IgD-negative memory B cell (primary cell): ENCODE data around the gene APLP2. TPM values are rescaled to one million over a fixed set of nuclear protein-coding genes. Genes with fewer than 3 reads are reported as not detected.
"Not testable (repeated sequence)": the region's sequence is repeated elsewhere in the genome, so short reads cannot be mapped to it uniquely, and the experiment has no call there.

Experiments
- H3K27ac Mint-ChIP-seq, 3 donors: one replicate each; pipeline ENCODE4 v1.8.0; 2020 to 2022; ENCODE audit warnings: mild to moderate bottlenecking in 3 of 3, mixed read lengths in 3 of 3, moderate library complexity in 1 of 3
- H3K27me3 Mint-ChIP-seq: one replicate; pipeline ENCODE4 v1.8.0; 2021; ENCODE audit warnings: mixed read lengths
- H3K36me3 Mint-ChIP-seq: one replicate; pipeline ENCODE4 v1.8.0; 2020; ENCODE audit warnings: mild to moderate bottlenecking, mixed read lengths
- H3K4me1 Mint-ChIP-seq, 3 donors: one replicate each; pipeline ENCODE4 v1.8.0; 2020 to 2022; ENCODE audit warnings: mixed read lengths in 3 of 3, mild to moderate bottlenecking in 1 of 3
- H3K4me3 Mint-ChIP-seq, 4 donors: one replicate each; pipeline ENCODE4 v1.8.0; 2020 to 2022; ENCODE audit warnings: mild to moderate bottlenecking in 4 of 4, mixed read lengths in 4 of 4, moderate library complexity in 3 of 4
- H3K9me3 Mint-ChIP-seq, 3 donors: one replicate each; pipeline ENCODE4 v1.8.0; 2020 to 2021; ENCODE audit warnings: mixed read lengths in 3 of 3, mild to moderate bottlenecking in 1 of 3
- polyA plus RNA-seq: library from polyadenylated mRNA; unstranded; fragments of 300-500 nt; fragmentation: Illumina TruSeq; gene quantifications from one replicate; pipeline ENCODE4 v1.2.3, GENCODE V29; 2021

APLP2 gene
- 36.3 TPM for polyA plus RNA-seq

GRCh38 chr11:130069659-130070108 lies at the start of gene APLP2:
TSS of gene APLP2 (plus strand) at chr11:130069894. CDS start at chr11:130069978, 84 bp downstream.
- Mint-ChIP-seq H3K36me3 (no peaks in the 10 kb centered on the region), H3K27ac (peak within 1 kb of the TSS; percentile 91 to 98 (median 92)), H3K9me3 (no peaks in the 10 kb centered on the region), H3K4me1 (peaks cover 10 to 27% (median 13%) of the 10 kb centered on the region in 3 donors), H3K4me3 (peak within 1 kb of the TSS; percentile 92 to 99 (median 98)), H3K27me3 (peaks cover 18% of the 10 kb centered on the region)

DNA sequence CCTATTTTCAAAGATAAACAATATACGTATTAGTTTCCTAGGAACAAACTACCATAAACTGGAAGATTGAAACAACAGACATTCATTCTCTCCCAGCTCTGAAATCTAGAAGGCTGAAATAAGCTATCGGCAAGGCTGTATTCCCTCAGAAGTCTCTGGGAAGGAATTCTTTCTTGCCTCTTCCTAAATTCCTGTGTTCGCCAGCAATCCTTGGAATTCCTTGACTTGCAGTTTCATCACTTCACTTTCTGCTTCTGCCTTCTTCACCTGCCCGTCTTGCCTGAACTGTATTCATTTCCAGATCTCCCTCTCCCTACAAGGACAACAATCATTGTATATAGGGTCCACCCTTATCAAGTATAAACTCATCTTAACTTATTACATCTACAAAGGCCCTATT lies 49.4 kb upstream of the APLP2 start:
- H3K9me3 Mint-ChIP-seq: peaks cover 0 to 8% (median 6%) of the 10 kb centered on the region in 3 donors
- no peak overlapping the region for H3K4me3 Mint-ChIP-seq
- H3K36me3 Mint-ChIP-seq: no peaks in the 10 kb centered on the region
- no peak overlapping the region for H3K27ac Mint-ChIP-seq
- H3K27me3 Mint-ChIP-seq: peaks cover 39% of the 10 kb centered on the region
- peaks cover 7 to 9% (median 8%) of the 10 kb centered on the region in 3 donors for H3K4me1 Mint-ChIP-seq

DNA sequence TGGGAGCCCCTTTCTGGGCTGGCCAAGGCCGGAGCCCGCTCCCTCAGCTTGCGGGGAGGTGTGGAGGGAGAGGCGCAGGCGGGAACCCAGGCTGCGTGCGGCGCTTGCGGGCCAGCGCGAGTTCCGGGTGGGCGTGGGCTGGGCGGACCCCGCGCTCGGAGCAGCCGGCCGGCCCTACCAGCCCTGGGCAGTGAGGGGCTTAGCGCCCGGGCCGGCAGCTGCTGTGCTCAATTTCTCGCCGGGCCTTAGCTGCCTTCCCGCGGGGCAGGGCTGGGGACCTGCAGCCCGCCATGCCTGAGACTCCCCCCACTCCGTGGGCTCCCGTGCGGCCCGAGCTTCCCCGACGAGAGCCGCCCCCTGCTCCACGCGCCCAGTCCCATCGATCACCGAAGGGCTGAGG lies 48.1 kb upstream of the APLP2 start:
- not testable (repeated sequence) for H3K4me3 Mint-ChIP-seq, H3K9me3 Mint-ChIP-seq, H3K27ac Mint-ChIP-seq, H3K36me3 Mint-ChIP-seq, H3K4me1 Mint-ChIP-seq
- peaks cover 39% of the 10 kb centered on the region for H3K27me3 Mint-ChIP-seq

- H3K36me3 Mint-ChIP-seq: no peaks in the 10 kb centered on the region
- H3K4me1 Mint-ChIP-seq: peaks cover 7 to 9% (median 8%) of the 10 kb centered on the region in 3 donors
- H3K27ac Mint-ChIP-seq: no peak overlapping the region
- peak overlapping the region in 1 of 4 donors; percentile 46 for H3K4me3 Mint-ChIP-seq
- no peaks in the 10 kb centered on the region for H3K9me3 Mint-ChIP-seq
- H3K27me3 Mint-ChIP-seq: peaks cover 41% of the 10 kb centered on the region
Measured at GRCh38 chr11:130022799-130023198, 46.9 kb upstream of the APLP2 start.

DNA sequence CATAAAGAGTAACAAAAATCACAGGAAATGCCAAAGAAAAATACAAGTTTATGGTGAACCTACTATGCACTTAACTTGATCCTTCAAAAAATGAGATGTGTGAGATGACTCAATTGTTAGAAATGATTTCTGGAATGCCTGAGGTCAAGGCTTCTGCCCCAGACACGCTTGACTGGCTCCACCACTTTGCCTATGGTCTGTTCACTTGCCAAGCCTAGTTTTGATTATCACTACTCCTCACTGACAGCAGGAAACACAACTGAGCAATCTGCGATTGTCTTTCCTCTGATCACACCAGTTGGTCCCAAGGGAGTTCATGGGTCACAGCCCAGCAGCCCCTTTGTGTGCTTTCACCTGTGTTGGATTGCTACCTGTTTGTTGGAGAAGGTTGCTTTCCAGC lies 46.5 kb upstream of the APLP2 start:
- Mint-ChIP-seq H3K27ac (no peak overlapping the region), H3K27me3 (peaks cover 41% of the 10 kb centered on the region), H3K4me3 (peak overlapping the region in 1 of 4 donors; percentile 35), H3K9me3 (no peaks in the 10 kb centered on the region), H3K4me1 (peaks cover 7 to 9% (median 8%) of the 10 kb centered on the region in 3 donors), H3K36me3 (no peaks in the 10 kb centered on the region)

GRCh38 chr11:130024361-130024760 lies 45.3 kb upstream of the APLP2 start:
- Mint-ChIP-seq H3K4me3 (no peak overlapping the region), H3K27ac (no peak overlapping the region), H3K27me3 (peaks cover 41% of the 10 kb centered on the region), H3K9me3 (no peaks in the 10 kb centered on the region), H3K4me1 (peaks cover 7 to 9% (median 8%) of the 10 kb centered on the region in 3 donors), H3K36me3 (peaks cover 5% of the 10 kb centered on the region)

GRCh38 chr11:130025371-130025770 lies 44.3 kb upstream of the APLP2 start:
- Mint-ChIP-seq H3K9me3 (no peaks in the 10 kb centered on the region), H3K4me1 (peaks cover 6 to 9% (median 7%) of the 10 kb centered on the region in 3 donors), H3K27ac (no peak overlapping the region), H3K36me3 (peaks cover 5% of the 10 kb centered on the region), H3K27me3 (peaks cover 40% of the 10 kb centered on the region), H3K4me3 (no peak overlapping the region)

- Mint-ChIP-seq H3K4me3 (no peak overlapping the region), H3K36me3 (peaks cover 5% of the 10 kb centered on the region), H3K27me3 (peaks cover 40% of the 10 kb centered on the region), H3K4me1 (no peaks in the 10 kb centered on the region), H3K9me3 (no peaks in the 10 kb centered on the region), H3K27ac (no peak overlapping the region)
Measured at GRCh38 chr11:130029137-130029536, 40.6 kb upstream of the APLP2 start.

DNA sequence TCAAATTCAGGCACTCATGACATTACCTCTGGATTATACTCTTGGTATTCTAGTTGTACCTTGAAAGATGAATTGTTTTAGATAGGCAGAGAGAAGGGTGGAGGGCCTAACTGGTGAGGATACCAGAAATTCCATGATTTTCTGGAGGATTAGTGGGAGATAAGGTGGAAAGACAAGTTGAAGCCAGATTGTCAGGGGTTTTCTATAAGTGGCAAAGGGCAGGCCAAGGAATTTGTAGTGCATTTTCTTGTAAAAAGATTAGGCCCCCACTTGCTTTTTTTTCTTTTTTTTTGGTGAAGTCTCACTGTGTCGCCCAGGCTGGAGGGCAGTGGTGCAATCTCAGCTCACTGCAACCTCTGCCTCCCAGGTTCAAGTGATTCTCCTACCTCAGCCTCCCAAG lies 38.6 kb upstream of the APLP2 start:
- no peaks in the 10 kb centered on the region for H3K9me3 Mint-ChIP-seq
- no peak overlapping the region for H3K27ac Mint-ChIP-seq
- H3K27me3 Mint-ChIP-seq: peaks cover 45% of the 10 kb centered on the region
- no peak overlapping the region for H3K4me3 Mint-ChIP-seq
- H3K36me3 Mint-ChIP-seq: peaks cover 5% of the 10 kb centered on the region
- H3K4me1 Mint-ChIP-seq: no peaks in the 10 kb centered on the region

DNA sequence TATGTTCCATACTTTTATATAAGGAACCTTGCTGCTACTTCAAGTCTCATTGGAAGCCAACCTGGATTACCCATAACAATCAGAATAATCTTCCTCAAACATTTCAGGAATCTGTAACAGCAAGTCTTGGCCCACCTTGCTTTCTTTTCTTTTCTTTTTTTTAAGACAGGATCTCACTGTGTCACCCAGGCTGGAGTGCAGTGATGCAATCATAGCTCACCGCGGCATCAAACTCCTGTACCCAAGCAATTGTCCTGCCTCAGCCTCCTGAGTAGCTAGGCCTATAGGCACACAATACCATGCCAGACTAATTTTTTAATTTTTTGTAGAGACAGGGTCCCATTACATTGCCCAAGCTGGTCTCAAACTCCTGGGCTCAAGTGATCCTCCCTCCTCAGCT lies 37.7 kb upstream of the APLP2 start:
- peaks cover 5% of the 10 kb centered on the region for H3K36me3 Mint-ChIP-seq
- H3K27me3 Mint-ChIP-seq: peaks cover 42% of the 10 kb centered on the region
- H3K4me3 Mint-ChIP-seq: no peak overlapping the region
- H3K4me1 Mint-ChIP-seq: no peaks in the 10 kb centered on the region
- no peaks in the 10 kb centered on the region for H3K9me3 Mint-ChIP-seq
- no peak overlapping the region for H3K27ac Mint-ChIP-seq

DNA sequence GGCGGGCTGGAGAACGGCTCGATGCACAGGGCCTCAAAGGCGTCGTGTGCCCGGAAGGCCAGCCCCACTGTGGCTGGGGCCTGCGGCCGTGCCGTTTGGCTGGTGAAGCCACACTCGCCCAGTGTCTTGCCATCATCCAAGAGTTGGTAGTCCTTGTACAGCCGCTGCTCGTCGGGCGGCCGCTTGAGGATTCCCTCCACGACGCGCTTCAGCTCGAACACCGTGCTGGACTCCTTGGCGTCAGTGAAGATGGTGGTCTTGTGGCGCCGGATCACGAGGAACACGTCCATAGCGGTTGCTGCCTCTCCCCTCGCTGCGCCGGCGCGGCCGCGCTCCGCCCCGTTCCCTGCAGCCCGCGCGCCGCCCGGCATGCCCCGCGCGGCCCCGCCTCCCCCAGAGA lies 36.8 kb upstream of the APLP2 start:
- H3K4me1 Mint-ChIP-seq: no peaks in the 10 kb centered on the region
- H3K9me3 Mint-ChIP-seq: no peaks in the 10 kb centered on the region
- H3K27ac Mint-ChIP-seq: no peak overlapping the region
- H3K4me3 Mint-ChIP-seq: no peak overlapping the region
- peaks cover 5% of the 10 kb centered on the region for H3K36me3 Mint-ChIP-seq
- peaks cover 47% of the 10 kb centered on the region for H3K27me3 Mint-ChIP-seq

- Mint-ChIP-seq H3K27me3 (peaks cover 49% of the 10 kb centered on the region), H3K4me3 (no peak overlapping the region), H3K36me3 (peaks cover 1% of the 10 kb centered on the region), H3K27ac (no peak overlapping the region), H3K9me3 (no peaks in the 10 kb centered on the region), H3K4me1 (no peaks in the 10 kb centered on the region)
Measured at GRCh38 chr11:130034236-130034635, 35.5 kb upstream of the APLP2 start.

GRCh38 chr11:130037058-130037457 lies 32.6 kb upstream of the APLP2 start:
- no peak overlapping the region for H3K4me3 Mint-ChIP-seq
- H3K27me3 Mint-ChIP-seq: peaks cover 38% of the 10 kb centered on the region
- H3K27ac Mint-ChIP-seq: no peak overlapping the region
- peaks cover 0 to under 1% (median under 1%) of the 10 kb centered on the region in 3 donors for H3K4me1 Mint-ChIP-seq
- H3K36me3 Mint-ChIP-seq: no peaks in the 10 kb centered on the region
- no peaks in the 10 kb centered on the region for H3K9me3 Mint-ChIP-seq

GRCh38 chr11:130037881-130038585 lies 31.7 kb upstream of the APLP2 start:
- H3K27me3 Mint-ChIP-seq: peaks cover 44% of the 10 kb centered on the region
- H3K4me1 Mint-ChIP-seq: peaks cover 0 to 1% (median 1%) of the 10 kb centered on the region in 3 donors
- no peak overlapping the region for H3K4me3 Mint-ChIP-seq
- H3K36me3 Mint-ChIP-seq: no peaks in the 10 kb centered on the region
- no peaks in the 10 kb centered on the region for H3K9me3 Mint-ChIP-seq
- no peak overlapping the region for H3K27ac Mint-ChIP-seq

DNA sequence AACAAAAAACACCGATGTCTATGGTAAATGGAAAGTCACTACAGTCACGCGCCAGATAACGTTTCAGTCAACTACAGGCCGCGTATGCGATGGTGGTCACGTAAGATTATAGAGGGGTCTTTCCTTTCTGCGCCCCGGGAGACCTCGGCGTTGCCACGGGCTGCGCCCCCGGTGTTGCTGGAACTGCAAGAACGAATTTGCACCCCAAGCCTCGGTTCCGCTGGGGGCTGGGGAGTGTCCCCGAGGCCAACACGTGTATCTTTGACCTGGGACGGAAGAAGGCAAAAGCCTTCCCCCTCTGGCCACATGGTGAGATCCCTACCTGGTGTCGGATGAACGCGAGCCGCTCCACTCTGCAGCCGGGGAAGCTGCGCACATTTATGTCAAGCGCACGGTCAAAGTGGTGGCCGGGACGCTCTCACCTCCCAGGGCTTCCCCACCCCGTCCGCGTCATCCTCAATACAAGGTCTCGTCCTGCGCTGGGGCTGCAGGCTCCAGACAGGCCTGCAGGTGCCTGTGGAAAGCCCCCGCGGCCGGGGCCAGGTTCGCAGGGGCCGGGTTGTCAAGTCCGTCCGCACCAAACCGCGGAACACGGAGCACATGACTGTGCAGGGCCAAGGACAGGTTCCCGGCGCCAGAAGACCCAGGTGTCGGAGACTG lies 29.3 kb upstream of the APLP2 start:
- H3K27ac Mint-ChIP-seq: no peak overlapping the region
- peaks cover 39% of the 10 kb centered on the region for H3K27me3 Mint-ChIP-seq
- no peaks in the 10 kb centered on the region for H3K36me3 Mint-ChIP-seq
- no peaks in the 10 kb centered on the region for H3K9me3 Mint-ChIP-seq
- H3K4me1 Mint-ChIP-seq: peaks cover 0 to 1% (median 1%) of the 10 kb centered on the region in 3 donors
- H3K4me3 Mint-ChIP-seq: no peak overlapping the region
